SIG-M5 treated with dmso at 0.1 percent for 504 hours (cell line): Measurements from ENCODE around the gene HDAC11.

ENCODE experiments used
- DNase-seq: peaks from one replicate; lab custom pipeline; 2025; ENCODE audit not compliant: unreplicated experiment; lab: John Stamatoyannopoulos, UW

HDAC11 gene

DNA sequence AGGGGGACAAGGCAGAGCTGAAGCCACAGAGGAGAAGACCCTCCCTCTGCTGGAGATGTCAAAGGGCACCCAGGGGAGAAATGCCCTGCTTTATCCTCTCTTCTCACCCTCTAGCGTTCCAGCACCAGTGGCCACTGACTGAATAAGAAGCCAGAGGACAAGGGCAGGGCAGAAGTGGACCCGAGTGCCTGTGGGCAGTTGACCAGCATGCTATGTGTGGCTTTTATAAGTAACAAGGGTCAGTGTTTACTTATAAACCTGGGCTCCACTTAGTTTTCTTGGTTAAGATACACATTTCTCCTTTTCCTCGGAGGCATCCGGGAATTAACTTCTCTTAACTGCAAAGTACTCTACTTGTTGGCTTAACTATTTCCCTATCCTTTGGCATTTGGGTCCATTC is 13.3 kb upstream of the HDAC11 start:
- no peak for DNase-seq

DNA sequence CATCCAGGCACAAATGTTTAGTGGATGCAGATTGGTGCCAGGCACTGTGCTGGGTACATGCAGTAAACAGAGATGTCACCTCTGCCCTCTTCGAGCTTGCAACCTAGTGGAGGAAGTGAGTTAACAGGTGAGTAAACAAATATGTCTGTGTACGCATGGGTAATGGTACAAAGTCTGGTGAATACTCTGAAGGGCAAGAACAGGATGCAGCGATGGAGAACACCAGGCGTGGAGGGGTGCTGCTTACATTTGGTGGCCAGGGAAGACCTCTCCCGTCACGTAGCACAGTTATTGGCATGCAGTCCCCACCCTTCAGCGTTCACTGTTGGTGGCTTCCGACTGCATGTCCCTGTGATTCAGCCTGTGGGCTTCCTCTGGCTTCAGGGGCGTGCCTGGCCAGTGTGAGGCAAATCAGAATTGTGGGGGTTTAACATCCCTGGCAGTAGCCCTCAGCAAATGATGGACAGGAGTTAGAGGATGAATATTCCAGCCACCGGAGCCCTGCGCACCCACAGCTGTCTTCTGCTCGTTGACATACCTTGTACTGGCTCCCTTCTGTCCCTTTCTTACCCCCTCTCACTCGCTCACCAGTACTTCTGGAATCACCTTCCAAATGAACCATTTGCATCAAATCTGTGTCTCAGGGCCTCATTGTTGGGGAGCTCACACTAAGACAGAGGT is 9.1 kb upstream of the HDAC11 start:
- no peak for DNase-seq

DNA sequence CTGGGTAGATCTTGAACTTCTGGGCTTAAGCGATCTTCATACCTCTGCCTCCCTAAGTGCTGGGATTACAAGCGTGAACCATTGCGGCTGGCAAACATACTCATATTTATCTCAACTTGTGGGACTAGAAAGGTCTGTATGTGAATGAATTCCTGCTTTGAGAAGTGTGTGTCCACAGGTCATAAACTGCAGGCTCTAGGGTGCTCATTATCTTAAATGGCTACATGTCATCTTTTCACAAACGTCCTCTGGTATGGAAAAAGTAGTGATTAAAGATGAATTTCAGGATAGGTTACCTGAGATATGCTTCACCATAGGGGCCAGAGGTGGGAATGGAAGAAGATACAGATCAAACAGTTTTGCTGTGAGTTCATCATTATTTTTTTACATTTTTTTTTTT is 7.8 kb upstream of the HDAC11 start:
- no peak for DNase-seq

DNA sequence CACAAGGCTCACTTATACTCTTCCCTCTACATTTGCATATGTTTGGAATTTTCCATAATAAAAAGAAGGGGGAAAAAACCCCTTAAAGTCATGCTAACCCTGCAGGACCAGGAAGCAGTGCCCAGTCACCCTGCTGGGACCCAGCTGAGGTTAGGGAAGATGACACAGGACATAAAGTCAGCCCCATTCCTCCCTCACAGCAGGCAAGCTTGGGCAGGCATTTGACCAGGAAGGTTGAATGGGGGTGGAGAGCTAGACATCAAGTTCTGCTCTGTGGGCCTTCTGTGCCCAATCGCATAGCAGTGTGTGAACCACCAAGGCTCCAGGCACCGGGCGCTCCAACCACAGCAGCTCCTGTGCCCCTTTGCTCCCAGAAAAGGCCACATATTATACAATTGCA is 7.1 kb upstream of the HDAC11 start:
- no peak for DNase-seq

DNA sequence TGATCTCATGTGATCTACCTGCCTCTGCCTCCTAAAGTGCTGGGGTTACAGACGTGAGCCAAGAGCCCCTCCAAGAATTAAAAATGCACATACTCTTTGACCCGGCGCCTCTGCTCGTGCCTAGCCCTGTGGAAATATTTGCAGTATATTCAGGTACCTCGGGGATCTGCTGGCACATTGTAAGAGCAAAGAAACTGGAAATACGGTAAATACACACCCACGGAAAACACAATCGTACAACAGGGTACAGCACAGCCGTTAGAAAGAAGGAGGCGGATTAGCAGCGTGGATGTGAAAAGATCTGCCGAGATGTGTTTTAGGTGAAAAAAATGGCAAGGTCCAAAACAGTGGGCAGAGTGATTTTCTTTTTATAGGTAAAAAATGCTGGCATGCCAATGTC is 6.1 kb upstream of the HDAC11 start:
- DNase-seq: no peak

DNA sequence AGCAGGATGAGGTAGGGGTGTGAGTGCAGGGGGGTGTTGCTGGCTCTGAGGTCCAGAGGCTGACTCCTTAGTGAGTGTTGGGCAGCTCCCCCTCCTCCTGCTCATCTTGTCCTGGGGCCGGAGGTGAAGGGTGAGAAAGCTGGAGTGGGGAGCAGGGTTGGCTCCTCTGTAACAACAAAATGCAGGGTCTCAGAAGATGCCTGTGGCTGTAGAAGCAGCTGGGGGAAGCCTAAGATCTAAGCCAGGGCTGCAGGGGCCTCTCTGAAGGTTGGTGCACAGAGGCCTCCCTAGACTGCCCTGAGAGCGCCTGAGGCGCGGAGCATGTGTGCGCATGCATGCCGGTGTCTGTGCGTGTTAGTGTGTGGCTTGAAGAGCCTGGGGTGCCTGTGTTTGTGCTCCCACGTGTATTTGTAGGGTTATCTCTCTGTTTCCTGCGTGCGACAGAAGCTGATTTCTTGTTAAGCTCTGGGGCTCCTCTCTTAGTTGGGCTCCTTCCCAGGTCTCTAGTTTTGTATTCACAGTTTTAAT is 5.3 kb upstream of the HDAC11 start:
- no peak for DNase-seq

DNA sequence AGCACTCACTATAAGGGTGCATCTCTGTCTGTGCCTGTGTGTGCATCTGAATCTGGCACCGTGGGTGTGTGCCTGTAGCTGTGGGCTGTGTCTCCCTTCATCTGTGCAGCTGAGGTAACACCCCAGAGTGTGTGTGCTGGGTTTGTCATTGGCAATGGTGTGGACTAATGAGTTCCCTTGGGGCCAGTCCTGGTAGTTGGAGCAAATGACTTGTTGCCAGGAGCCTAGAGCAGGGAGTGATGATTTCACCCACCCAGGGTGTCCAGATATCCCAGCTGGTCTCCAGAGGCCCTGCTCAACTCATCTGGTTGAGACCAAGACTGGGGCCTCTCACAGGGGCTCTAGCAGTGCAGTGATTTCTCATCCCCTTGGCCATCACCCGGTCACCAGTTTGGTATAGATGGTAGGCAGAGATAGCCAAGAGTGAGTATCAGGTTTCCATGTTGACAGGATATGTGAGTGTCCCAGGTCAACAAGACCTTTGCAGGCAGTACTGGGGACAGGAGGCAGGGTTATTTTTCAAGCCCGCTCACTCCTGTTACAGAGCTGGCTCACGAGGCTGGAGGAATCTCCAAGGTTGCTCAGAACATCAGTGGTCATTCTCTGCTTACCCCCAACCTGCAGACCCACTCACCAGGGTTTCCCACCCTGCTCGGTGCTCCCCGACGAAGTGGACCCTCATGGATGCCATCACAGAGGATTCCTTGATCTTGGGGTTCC is 4.1 kb upstream of the HDAC11 start:
- DNase-seq: peak; percentile 22

DNA sequence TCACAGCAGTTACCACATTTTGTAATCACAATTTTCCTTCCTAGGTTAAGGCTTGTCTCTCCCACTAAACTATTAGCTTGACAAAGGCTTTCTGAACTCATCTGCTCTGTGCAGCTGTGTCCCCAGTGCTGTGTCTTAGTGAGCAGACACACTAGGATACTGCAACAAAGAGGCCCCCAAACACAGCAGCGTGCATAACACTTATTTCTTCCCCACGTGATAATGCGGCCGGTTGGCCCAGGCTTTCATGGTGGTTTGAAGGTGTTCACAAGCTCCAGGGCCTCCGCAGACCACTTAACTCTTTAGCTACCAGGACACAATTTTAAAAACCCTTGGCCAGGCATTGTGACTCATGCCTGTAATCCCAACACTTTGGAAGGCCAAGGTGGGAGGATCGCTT is 2.2 kb upstream of the HDAC11 start:
- DNase-seq: no peak

DNA sequence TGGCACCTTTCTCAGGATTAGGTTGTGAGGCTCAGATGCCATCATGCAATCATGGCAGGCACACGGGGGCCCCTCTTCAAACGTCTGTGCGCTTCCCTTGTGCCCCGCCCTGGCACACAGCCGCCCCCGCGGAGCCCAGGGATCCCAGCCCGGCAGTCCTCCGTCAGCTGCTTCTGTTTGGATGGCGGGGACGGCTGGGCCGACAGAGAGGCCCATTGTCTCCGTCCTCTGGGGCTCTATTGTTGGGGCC is 849 bp upstream of the HDAC11 start:
- peak; percentile 40 for DNase-seq

DNA sequence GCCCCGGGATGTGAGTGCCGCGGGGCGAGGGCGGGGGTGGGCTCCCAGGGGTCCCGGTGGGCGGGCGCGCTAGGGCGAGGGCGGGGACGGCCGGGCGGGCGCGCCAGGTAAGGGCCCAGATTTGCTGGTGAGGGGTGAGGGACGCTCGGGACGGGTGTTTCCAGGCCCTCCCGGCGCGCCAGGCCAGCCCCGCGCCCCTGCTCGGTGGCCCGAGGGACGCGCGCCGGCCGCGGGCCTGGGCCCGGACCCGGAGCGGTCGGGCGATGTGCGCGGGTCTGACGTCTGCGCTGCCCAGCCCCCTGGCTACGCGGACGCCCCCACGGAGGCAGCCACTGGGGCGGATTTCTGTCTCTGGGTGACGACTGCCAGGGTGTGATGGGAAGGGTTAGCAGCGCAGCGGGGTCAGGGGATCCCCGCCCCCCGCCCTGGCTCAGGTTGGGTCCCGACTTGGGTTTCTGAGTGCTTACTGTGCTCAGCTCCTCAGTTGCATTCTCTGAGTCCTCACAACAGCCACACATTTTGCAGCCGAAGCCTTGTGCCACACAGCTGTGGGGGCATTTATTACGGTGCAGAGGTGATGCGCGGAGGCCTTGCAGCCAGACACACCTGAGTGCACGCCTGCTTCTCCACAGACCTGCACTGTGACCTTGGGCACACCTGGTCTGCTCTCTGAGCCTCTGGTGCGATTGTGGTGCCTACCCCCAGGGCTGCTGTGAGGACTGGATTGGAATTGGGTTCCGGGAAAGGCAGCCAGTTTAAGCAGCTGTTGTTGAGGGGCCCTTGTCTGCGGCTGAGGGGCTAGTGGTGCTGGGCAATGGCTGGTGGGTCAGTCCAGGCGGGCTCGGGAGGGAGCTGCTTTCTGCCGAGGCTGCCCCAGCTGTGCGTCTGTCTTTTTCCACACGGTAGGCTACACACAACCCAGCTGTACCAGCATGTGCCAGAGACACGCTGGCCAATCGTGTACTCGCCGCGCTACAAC is 523 bp downstream of the HDAC11 start:
- DNase-seq: no peak

DNA sequence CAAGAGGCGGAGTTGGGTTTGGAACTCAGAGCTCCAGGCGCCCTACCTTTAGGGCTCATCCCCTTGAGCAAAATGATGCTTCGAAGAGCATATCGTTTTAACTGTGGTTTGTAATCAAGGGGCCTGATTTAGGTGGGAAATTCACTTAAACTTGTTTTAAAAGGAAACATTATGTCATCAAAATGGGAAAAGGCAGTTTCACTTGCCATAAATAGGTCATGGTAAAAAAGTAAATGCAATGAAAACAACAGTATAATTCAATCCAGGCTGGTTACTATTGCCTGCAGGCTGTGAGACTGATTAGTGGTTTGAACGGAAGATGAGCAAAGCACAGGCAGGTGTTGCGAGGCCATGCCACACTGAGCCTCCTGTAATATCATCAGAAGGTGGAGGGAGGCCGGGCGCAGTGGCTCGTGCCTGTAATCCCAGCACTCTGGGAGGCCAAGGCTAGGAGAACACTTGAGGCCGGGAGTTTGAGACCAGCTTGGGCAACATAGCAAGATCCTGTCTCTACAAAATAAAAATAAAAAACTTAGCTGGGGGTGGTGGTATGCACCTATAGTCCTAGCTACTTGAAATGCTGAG is 2.1 kb downstream of the HDAC11 start:
- DNase-seq: no peak

DNA sequence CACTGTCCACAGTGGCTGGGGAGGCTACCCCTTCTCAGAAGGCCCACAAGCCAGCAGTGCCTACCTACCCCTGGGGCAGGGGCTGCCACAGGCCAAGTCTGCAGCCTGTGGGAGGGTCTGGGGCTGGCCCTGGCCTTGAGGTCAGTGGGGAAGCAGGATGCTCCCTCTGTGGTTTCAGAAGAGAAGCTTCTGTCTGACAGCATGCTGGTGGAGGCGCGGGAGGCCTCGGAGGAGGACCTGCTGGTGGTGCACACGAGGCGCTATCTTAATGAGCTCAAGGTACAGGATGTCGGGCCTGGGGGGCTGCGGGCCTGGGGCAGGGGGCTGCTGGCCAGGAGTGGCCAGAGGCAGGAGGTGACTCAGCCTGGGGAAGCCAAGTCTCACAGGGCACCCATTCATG is 3.2 kb downstream of the HDAC11 start:
- no peak for DNase-seq

DNA sequence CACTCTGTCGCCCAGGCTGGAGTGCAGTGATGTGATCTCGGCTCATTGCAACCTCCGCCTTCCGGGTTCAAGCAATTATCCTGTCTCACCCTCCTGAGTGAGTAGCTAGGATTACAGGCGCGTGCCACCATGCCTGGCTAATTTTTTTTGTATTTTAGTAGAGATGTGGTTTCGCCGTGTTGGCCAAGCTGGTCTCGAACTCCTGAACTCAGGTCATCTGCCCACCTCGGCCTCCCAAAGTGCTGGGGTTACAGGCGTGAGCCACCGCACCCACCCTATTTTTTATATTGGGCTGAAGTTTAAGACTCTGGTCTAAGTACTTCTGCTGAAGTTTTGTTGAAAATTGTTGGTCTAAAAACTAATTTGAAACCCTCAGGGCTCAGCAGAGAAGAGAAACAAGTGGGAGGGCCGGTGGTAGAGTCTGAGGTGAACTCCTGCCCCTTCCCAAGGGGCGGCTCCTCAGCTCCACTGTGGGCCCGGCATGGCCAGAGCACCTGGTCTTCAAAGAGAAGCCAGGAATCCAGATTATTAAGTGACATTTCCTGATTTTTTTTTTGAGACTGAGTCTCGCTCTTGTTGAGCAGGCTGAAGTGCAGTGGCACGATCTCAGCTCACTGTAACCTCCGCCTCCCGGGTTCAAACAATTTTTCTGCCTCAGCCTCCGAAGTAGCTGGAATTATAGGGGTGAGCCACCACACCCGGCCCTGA is 4.0 kb downstream of the HDAC11 start:
- no peak for DNase-seq

DNA sequence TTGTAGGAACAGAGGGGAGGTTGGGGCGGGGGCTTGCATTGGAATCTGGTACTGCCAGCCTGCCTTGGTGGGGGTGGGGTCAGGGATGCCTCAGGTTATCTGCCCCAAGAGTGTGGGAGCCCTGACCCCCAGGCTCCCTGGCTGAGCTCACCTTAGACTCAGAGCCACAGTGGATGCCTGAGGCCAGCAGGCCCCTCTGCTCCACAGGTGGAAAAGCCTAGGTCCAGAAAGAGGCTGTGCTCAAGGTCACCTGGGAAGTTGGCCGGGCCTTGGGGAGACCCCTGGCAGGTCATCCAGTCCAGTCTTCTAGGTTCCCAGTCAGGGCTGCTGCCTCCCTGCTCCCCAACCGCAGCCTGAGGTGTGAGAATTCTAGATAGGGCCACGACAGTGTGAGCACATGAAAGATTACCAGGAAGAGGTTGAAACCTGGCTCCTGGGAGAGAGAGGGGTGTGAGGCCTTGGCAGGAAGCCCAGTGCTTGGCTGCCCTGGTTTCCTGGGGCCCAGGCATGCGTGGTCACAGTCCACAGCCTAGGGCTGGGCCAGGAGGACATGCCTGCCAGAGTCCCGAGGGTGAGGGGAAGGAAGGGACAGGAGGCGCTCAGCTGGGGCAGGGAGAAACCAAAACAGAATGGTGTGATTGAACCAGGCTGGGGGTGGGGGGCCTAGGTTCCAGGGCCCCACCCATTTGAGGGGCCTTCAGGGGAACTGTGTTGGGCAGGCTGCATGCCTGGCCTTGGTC is 4.9 kb downstream of the HDAC11 start:
- DNase-seq: peak; percentile 32

DNA sequence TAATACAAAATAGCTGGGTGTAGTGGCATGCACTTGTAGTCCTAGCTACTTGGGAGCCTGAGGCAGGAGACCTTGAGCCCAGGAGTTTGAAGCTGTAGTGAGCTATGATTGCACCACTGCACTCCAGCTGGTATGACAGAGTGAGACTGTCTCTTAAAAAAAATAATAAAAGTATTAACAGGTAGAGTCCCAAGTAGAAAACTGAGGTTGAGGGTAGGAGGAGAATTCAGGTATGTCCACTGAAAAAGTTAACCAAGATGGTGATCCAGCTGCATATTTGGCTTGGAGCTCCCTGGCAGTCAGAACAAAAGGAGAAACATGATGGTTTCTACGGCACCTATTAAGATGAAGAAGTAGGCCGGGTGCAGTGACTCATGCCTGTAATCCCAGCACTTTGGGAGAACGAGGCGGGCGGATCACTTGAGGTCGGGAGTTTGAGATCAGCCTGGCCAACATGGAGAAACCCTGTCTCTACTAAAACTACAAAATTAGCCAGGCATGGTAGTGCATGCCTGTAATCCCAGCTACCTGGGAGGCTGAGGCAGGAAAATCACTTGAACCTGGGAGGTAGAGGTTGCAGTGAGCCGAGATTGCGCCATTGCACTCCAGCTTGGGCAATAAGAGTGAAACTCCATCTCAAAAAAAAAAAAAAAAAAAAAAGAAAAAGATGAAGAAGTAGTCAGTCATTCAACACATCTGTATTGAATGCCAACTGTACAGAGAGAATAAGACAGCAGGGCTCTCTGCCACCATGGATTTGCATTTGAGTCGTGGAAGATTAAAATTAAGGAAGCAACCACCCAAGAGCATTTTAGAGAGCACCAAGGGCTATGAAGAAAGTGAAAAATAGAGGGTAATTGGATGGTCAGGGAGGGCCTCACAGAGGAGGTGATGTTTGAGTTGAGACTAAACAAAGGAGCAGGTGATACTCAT is 5.8 kb downstream of the HDAC11 start:
- peak; percentile 74 for DNase-seq

DNA sequence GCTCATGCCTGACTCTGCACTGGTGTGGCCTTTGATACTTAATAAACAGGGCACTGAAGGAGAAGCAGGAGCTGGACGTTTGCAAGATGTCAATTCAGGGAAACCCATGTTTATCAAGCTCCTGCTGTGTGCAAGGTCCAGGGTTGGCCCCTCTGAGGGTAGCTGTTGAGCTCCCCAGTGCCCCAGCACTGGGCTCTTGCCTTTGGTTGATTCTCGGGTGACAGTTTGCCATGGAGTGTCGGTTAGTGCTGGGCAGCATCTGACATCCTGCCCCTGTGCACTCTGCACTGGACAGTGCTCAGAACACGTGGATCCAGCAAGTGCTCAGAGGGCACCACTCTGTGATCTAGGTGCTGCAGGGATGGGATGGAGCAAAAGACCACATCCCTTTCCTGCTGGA is 7.3 kb downstream of the HDAC11 start:
- no peak for DNase-seq

DNA sequence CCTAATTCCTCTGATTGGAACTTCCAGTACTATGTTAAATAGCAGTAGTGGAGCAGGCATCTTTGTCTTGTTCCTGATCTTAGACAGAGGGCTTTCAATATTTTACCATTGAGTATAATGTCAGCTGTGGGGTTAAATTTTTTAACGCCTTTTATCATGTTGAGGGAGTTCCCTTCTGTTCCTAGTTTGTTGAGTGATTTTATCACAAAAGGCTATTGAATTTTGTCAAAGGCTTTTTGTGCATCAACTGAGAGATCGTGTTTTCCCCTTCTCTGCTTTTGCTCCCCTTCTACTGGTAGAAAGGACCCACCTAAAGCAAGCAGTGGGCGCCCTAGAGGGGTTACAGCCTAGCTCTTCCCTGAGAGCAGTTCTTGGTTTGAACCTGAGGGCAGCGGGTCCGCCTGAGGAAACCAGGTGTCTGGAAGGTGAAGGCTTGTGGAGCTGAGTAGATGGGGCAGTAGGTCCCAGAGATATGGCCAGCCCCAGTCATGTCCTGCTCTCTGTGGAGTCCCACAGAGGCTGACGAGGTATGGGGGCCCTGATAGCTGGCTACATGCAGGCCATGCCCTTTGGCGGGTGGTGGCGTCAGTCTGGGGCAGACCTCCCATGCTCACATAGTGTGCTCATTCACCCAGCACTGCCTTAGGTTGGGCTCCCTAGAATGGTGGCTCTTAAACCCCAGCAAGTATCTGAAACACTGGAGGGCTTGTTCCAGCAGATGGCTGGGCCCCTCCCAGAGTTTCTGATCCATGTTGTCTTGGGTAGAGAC is 11.3 kb downstream of the HDAC11 start:
- no peak for DNase-seq

DNA sequence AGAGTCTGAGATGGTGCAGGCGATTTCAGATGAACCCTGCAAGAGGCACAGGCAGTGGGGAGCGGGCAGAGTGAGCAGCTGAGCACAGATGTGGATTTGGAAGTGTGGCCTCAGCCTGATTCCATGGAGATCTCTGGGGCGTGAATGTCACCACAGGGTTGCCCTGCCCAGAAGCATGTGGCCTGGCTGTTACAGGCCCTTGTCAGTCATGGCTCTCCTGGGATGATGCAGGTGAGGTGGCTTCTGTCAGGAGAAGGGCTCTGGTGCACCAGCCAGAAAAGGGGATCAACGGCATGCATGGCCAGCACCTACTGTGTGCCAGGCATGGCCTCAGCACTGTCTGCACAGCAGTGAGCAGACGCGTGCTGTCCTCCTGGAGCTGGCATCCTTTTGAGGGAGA is 11.9 kb downstream of the HDAC11 start:
- no peak for DNase-seq
